GM19438 (cell line): Measurements from ENCODE around the gene TPRG1L.

Experiments used
- ATAC-seq: cut with Tn5 transposase; IDR thresholded peaks from one replicate; pipeline ENCODE4 v1.9.1; 2021; ENCODE audit warnings: low read depth; ENCODE audit not compliant: unreplicated experiment

TPRG1L gene

GRCh38 chr1:3676581-3677470 lies 52.0 kb downstream of the TPRG1L start:
- peak; percentile 65 for ATAC-seq

- ATAC-seq = peak; percentile 7
Measured at GRCh38 chr1:3677484-3677883, 52.7 kb downstream of the TPRG1L start.

- ATAC-seq = no peak
Measured at GRCh38 chr1:3678361-3679097, 53.7 kb downstream of the TPRG1L start.

- no peak for ATAC-seq
Measured at GRCh38 chr1:3679098-3679555, 54.3 kb downstream of the TPRG1L start.
